A549 (cell line): Measurements from ENCODE around the gene IL11RA. TPM values are rescaled to one million over a fixed set of nuclear protein-coding genes. Genes with fewer than 3 reads are reported as not detected.

Experiments used
- ATAC-seq, 2 experiments: fragments of 200-7000 bp in 1 of 2; fragments of >200 bp in 1 of 2; cut with Nextera tagmentation in 1 of 2; cut with Tn5 transposase in 1 of 2; 3 replicates each; pipeline versions ENCODE4 v1.8.0 to v1.9.1; 2018 to 2020; ENCODE audit warnings: mild to moderate bottlenecking in 1 of 2, moderate library complexity in 1 of 2
- CTCF ChIA-PET: fragments of 300-600 bp; sonication (Branson Sonifier 250); formaldehyde crosslinking; extraction: SDS; loops from one replicate; lab custom pipeline; 2021; ENCODE audit warnings: antibody characterized with exemption, inconsistent platforms; lab: Yijun Ruan, JAX
- POLR2A ChIA-PET: fragments of 350-600 bp; formaldehyde crosslinking; extraction: SDS; loops from one replicate; lab custom pipeline; 2021; ENCODE audit warnings: antibody characterized with exemption, inconsistent platforms; lab: Yijun Ruan, JAX
- DNase-seq, 2 experiments: peaks; one replicate each; pipeline versions ENCODE4 v3.0.0 to v3.0.0-alpha.2; 2011 to 2016; ENCODE audit warnings: low read depth in 1 of 2, low spot score in 1 of 2
- FAIRE-seq: peaks from 2 replicates; lab custom pipeline; 2011; peaks lifted over from hg19 to GRCh38; lab: Jason Lieb, UNC
- H3K27ac ChIP-seq, 2 experiments: fragments of >200 bp; sonication (Bioruptor Twin); formaldehyde crosslinking; 3 replicates each; pipeline ENCODE4 v1.5.1; 2016 to 2017
- H3K4me1 ChIP-seq: fragments of >200 bp; sonication (Bioruptor Twin); formaldehyde crosslinking; 3 replicates; pipeline ENCODE4 v1.6.1; 2016
- H3K4me2 ChIP-seq: fragments of >200 bp; sonication (Bioruptor Twin); formaldehyde crosslinking; 3 replicates; pipeline ENCODE4 v1.6.1; 2016
- H3K4me3 ChIP-seq: fragments of >200 bp; sonication (Bioruptor Twin); formaldehyde crosslinking; 3 replicates; pipeline ENCODE4 v1.5.1; 2016
- H3K9me3 ChIP-seq: fragments of >200 bp; sonication (Bioruptor Twin); formaldehyde crosslinking; 3 replicates; pipeline ENCODE4 v1.6.1; 2016
- EHF ChIP-seq: fragments of 250-450 bp; sonication (Bioruptor Pico); IDR thresholded peaks from 2 replicates; pipeline ENCODE4 v1.5.0; 2020; ENCODE audit warnings: mild to moderate bottlenecking
- ESRRA ChIP-seq: fragments of 150-350 bp; IDR thresholded peaks from 2 replicates; pipeline ENCODE4 v1.6.1; 2014; ENCODE audit warnings: mild to moderate bottlenecking, low read length, borderline replicate concordance
- FOSB ChIP-seq: fragments of 250-450 bp; sonication (Bioruptor Pico); IDR thresholded peaks from 2 replicates; pipeline ENCODE4 v1.5.0; 2020; ENCODE audit warnings: mild to moderate bottlenecking, moderate library complexity
- HDAC2 ChIP-seq: fragments of 200-600 bp; sonication (generic); IDR thresholded peaks from 2 replicates; pipeline ENCODE4 v1.6.1; 2016
- HEYL ChIP-seq: fragments of 250-450 bp; sonication (Bioruptor Pico); IDR thresholded peaks from 2 replicates; pipeline ENCODE4 v1.8.0; 2021; ENCODE audit warnings: mild to moderate bottlenecking, moderate library complexity
- HOXA7 ChIP-seq: fragments of 250-450 bp; sonication (Bioruptor Pico); IDR thresholded peaks from 2 replicates; pipeline ENCODE4 v1.5.0; 2020; ENCODE audit warnings: mild to moderate bottlenecking, moderate library complexity
- JUN ChIP-seq, 2 experiments: fragments of >200 bp; sonication (Bioruptor Twin); formaldehyde crosslinking; IDR thresholded peaks; 2 replicates in 1 of 2; 3 replicates in 1 of 2; pipeline ENCODE4 v1.6.1; 2016 to 2017
- JUNB ChIP-seq: fragments of >200 bp; sonication (Bioruptor Twin); formaldehyde crosslinking; IDR thresholded peaks from 2 replicates; pipeline ENCODE4 v1.6.1; 2016
- KDM1A ChIP-seq: fragments of 200-600 bp; sonication (generic); IDR thresholded peaks from 2 replicates; pipeline ENCODE4 v1.6.1; 2016; ENCODE audit warnings: low read depth, mild to moderate bottlenecking
- KDM5A ChIP-seq: fragments of 200-600 bp; sonication (generic); IDR thresholded peaks from 2 replicates; pipeline ENCODE4 v1.6.1; 2016; ENCODE audit warnings: antibody characterized with exemption, mild to moderate bottlenecking
- MAZ ChIP-seq: fragments of 150-350 bp; IDR thresholded peaks from 2 replicates; pipeline ENCODE4 v1.6.1; 2014; ENCODE audit warnings: antibody characterized with exemption, low read depth, low read length, borderline replicate concordance
- MYC ChIP-seq: IDR thresholded peaks from 2 replicates; pipeline ENCODE4 v1.6.1; 2012; ENCODE audit warnings: mild to moderate bottlenecking, inconsistent platforms, low read length, improper control_type of control experiment, borderline replicate concordance
- NFE2L2 ChIP-seq: fragments of 150-350 bp; conservative IDR thresholded peaks from 2 replicates; pipeline ENCODE4 v1.6.1; 2014; ENCODE audit warnings: low read length
- NR3C1 ChIP-seq: fragments of >200 bp; sonication (Bioruptor Twin); formaldehyde crosslinking; IDR thresholded peaks from 3 replicates; pipeline ENCODE4 v1.6.1; 2017
- RAD21 ChIP-seq, 2 experiments: fragments of >200 bp in 1 of 2; sonication (Bioruptor Twin) in 1 of 2; formaldehyde crosslinking in 1 of 2; IDR thresholded peaks in 1 of 2; conservative IDR thresholded peaks in 1 of 2; 2 replicates in 1 of 2; 3 replicates in 1 of 2; pipeline ENCODE4 v1.6.1; 2012 to 2018; ENCODE audit warnings: inconsistent platforms in 1 of 2
- RFX5 ChIP-seq: fragments of 450-650 bp; IDR thresholded peaks from 2 replicates; pipeline ENCODE4 v1.7.1; 2014; ENCODE audit warnings: antibody characterized with exemption, mild to moderate bottlenecking, moderate library complexity
- TFCP2L1 ChIP-seq: fragments of 250-450 bp; sonication (Bioruptor Pico); IDR thresholded peaks from 2 replicates; pipeline ENCODE4 v1.5.0; 2021; ENCODE audit warnings: mild to moderate bottlenecking
- ZC3H11A ChIP-seq: fragments of 450-650 bp; IDR thresholded peaks from 2 replicates; pipeline ENCODE4 v1.6.1; 2014; ENCODE audit warnings: antibody characterized with exemption, mild to moderate bottlenecking
- ZNF302 ChIP-seq: fragments of 250-450 bp; sonication (Bioruptor Pico); IDR thresholded peaks from 2 replicates; pipeline ENCODE4 v1.9.0; 2021; ENCODE audit warnings: inconsistent platforms, mild to moderate bottlenecking, moderate library complexity
- WGBS: methylation state at CpG from one replicate; pipeline ENCODE4 v1.1.6; 2017; ENCODE audit errors: missing lambda C conversion rate; 5-methylcytosine and 5-hydroxymethylcytosine counted together
- polyA plus RNA-seq, 4 experiments: library from polyadenylated mRNA; depleted of rRNA in 3 of 4; stranded (reverse); fragments of >200 nt; fragmentation: RNase III in 1 of 4; extraction: RNeasy Plus Mini Kit Qiagen cat#74134 plus additional on column Dnase treatment in 1 of 4; gene quantifications; 2 replicates in 3 of 4; 3 replicates in 1 of 4; pipeline ENCODE4 v1.2.3, GENCODE V29; 2011 to 2017
- TF ChIP-seq, protein P1 (sequence below): fragments of 450-650 bp; IDR thresholded peaks from 2 replicates; pipeline ENCODE4 v1.6.1; 2014; ENCODE audit warnings: antibody characterized with exemption
- TF ChIP-seq, protein P2 (sequence below): fragments of 250-450 bp; sonication (Bioruptor Pico); IDR thresholded peaks from 2 replicates; pipeline ENCODE4 v1.5.0; 2021; ENCODE audit warnings: mild to moderate bottlenecking, moderate library complexity, borderline replicate concordance
- TF ChIP-seq, protein P3 (sequence below): fragments of 250-450 bp; sonication (Bioruptor Pico); IDR thresholded peaks from 2 replicates; pipeline ENCODE4 v1.5.0; 2020; ENCODE audit warnings: low read depth, mild to moderate bottlenecking, moderate library complexity

Gene IL11RA
- polyA plus RNA-seq, 2 of the 4 experiments (the other 2 are of a cell fraction): 5.6 to 6.8 TPM

- ATAC-seq (no peak), FAIRE-seq (no peak), DNase-seq (no peak)
- Histone ChIP-seq H3K9me3 (no peaks in the 10 kb centered on the region), H3K4me3 (no peak overlapping the region), H3K4me1 (no peaks in the 10 kb centered on the region), H3K27ac (no peak overlapping the region), H3K4me2 (no peak overlapping the region)
- ChIA-PET CTCF (interaction anchor here (0.7 to 10.1 kb wide), 7 partner anchors 11 to 97 kb away, joined by 3 to 135 read pairs (median 4); no protein-coding TSS in a partner anchor), POLR2A (no interaction called here)
- 70% methylated on average over 5 of the region's 5 CpGs for WGBS
- TF ChIP-seq HDAC2: no peak
- TF ChIP-seq FOSB (CRISPR knock-in tag): no peak
- no peak for TF ChIP-seq HEYL (CRISPR knock-in tag)
- no peak for TF ChIP-seq KDM1A
- TF ChIP-seq, protein P1, sequence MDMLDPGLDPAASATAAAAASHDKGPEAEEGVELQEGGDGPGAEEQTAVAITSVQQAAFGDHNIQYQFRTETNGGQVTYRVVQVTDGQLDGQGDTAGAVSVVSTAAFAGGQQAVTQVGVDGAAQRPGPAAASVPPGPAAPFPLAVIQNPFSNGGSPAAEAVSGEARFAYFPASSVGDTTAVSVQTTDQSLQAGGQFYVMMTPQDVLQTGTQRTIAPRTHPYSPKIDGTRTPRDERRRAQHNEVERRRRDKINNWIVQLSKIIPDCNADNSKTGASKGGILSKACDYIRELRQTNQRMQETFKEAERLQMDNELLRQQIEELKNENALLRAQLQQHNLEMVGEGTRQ: no peak
- TF ChIP-seq JUNB: no peak
- no peak for TF ChIP-seq MYC
- TF ChIP-seq NFE2L2: no peak
These were observed 36.5 kb downstream of the IL11RA start for GRCh38 chr9:34688329-34689115.

- POLR2A ChIA-PET: no interaction called here
- Histone ChIP-seq H3K4me2 (no peak overlapping the region), H3K4me3 (no peak overlapping the region), H3K27ac (no peak overlapping the region), H3K9me3 (no peaks in the 10 kb centered on the region)
- no peak for ATAC-seq
- CTCF ChIA-PET: interaction anchor here (0.7 to 10.1 kb wide), 3 partner anchors 11 to 71 kb away, joined by 3 to 135 read pairs (median 5); no protein-coding TSS in a partner anchor
- TF ChIP-seq HEYL (CRISPR knock-in tag): no peak
- no peak for TF ChIP-seq RAD21 (conservative IDR thresholded peaks at IDR 0.05 in 1 of 2, IDR thresholded peaks at IDR 0.05 in 1 of 2)
- TF ChIP-seq TFCP2L1 (CRISPR knock-in tag): no peak
- TF ChIP-seq, protein P2, sequence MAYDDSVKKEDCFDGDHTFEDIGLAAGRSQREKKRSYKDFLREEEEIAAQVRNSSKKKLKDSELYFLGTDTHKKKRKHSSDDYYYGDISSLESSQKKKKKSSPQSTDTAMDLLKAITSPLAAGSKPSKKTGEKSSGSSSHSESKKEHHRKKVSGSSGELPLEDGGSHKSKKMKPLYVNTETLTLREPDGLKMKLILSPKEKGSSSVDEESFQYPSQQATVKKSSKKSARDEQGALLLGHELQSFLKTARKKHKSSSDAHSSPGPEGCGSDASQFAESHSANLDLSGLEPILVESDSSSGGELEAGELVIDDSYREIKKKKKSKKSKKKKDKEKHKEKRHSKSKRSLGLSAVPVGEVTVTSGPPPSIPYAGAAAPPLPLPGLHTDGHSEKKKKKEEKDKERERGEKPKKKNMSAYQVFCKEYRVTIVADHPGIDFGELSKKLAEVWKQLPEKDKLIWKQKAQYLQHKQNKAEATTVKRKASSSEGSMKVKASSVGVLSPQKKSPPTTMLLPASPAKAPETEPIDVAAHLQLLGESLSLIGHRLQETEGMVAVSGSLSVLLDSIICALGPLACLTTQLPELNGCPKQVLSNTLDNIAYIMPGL: no peak
- no peak for TF ChIP-seq ZNF302 (CRISPR knock-in tag)
- no peak for TF ChIP-seq ZC3H11A
- TF ChIP-seq HDAC2: no peak
- no peak for TF ChIP-seq MAZ
- no peak for TF ChIP-seq ESRRA
- TF ChIP-seq, protein P3, sequence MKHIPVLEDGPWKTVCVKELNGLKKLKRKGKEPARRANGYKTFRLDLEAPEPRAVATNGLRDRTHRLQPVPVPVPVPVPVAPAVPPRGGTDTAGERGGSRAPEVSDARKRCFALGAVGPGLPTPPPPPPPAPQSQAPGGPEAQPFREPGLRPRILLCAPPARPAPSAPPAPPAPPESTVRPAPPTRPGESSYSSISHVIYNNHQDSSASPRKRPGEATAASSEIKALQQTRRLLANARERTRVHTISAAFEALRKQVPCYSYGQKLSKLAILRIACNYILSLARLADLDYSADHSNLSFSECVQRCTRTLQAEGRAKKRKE (CRISPR knock-in tag): no peak
- no peak for TF ChIP-seq HOXA7
- no peak for TF ChIP-seq MYC
- TF ChIP-seq JUN (IDR thresholded peaks at IDR 0.05): no peak
- no peak for TF ChIP-seq KDM5A
- TF ChIP-seq NR3C1: no peak
- TF ChIP-seq RFX5: no peak
- TF ChIP-seq EHF: no peak
- no peak for TF ChIP-seq FOSB (CRISPR knock-in tag)
- TF ChIP-seq, all 56 proteins: peak for 0
- WGBS: 50% methylated on average over 4 of the region's 4 CpGs
- FAIRE-seq (no peak), DNase-seq (no peak)
- H3K4me1 ChIP-seq: no peaks in the 10 kb centered on the region
These were observed 37.1 kb downstream of the IL11RA start for GRCh38 chr9:34689116-34689470.
